Measurements from ENCODE around the gene LAMB1. TPM values are rescaled to one million over a fixed set of nuclear protein-coding genes. Genes with fewer than 3 reads are reported as not detected.
"Not testable (repeated sequence)": the region's sequence is repeated elsewhere in the genome, so short reads cannot be mapped to it uniquely, and the experiment has no call there.

Gene LAMB1
- polyA plus RNA-seq (ENCODE audit: insufficient read length in 4 of 4): 100 to 1,000 TPM; 588 to 715 (median 664) TPM

GRCh38 chr7:108002726-108003598 is at the start of gene LAMB1:
Gene LAMB1 (minus strand): TSS chr7:108003161. CDS start chr7:108002885, 276 bp downstream.
- DNase-seq (ENCODE audit: low read depth in 4 of 4, low spot score in 3 of 4): peak in 1 of 4 donors; percentile 62

DNA sequence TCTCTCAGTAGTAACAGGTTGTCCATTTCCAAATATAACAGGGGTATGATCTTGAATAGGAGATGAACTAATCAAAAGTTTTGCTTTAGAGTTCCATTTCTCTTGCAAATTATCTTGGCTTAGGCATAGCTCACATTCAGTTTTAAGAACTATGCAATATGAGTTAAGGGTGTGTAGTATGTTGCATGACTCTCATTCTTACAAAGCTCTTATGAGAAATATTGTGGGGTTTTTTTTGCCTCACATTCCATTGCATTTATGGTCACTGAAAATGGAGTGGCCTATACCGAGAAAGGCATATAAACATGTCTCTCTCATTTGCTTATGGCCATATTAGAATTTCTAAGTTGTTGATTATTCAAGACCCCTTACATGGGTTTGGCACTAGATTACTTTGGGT is 48.5 kb upstream of the LAMB1 start:
- no peak for DNase-seq (ENCODE audit: low read depth in 4 of 4, low spot score in 3 of 4)

DNA sequence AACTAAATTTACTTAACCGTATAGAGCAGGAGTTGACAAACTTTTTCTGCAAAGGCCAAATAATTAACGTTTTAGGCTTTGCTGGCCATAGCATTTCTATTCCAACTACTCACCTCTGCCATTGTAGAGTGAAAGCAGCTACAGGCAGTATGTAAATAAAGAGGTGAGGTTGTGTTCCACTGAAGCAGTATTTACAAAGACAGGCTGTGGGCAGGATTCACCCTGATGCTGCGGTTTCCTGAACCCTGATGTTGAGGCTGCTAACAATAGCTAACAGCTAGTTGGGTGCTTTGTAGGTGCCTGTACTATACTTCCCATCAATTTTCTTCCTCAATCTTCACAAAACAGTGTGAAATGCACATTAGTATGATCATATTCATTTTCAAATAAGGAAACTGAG is 47.0 kb upstream of the LAMB1 start:
- no peak for DNase-seq (ENCODE audit: low read depth in 4 of 4, low spot score in 3 of 4)

DNA sequence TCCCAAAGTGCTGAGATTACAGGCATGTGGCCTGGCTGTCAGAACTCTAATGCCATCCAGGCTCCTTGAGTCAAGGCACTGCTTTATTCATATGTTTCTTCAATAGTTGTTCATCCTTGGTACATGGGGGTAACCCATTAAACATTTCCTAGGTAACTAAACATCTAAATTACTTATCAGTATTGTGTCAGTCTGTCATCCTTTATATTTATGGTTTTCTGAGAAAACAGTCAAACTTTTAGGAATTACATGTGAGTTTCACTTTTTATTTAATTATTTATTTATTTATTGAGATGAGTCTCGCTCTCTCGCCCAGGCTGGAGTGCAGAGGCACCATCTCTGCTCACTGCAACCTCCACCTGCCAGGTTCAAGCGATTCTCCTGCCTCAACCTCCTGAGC is 45.5 kb upstream of the LAMB1 start:
- no peak for DNase-seq (ENCODE audit: low read depth in 4 of 4, low spot score in 3 of 4)

GRCh38 chr7:108046952-108047506 is 44.1 kb upstream of the LAMB1 start:
- no peak for DNase-seq (ENCODE audit: low read depth in 4 of 4, low spot score in 3 of 4)

- no peak for DNase-seq (ENCODE audit: low read depth in 4 of 4, low spot score in 3 of 4)
These were observed 42.7 kb upstream of the LAMB1 start for GRCh38 chr7:108045669-108046068.

GRCh38 chr7:108045154-108045553 is 42.2 kb upstream of the LAMB1 start:
- no peak for DNase-seq (ENCODE audit: low read depth in 4 of 4, low spot score in 3 of 4)

DNA sequence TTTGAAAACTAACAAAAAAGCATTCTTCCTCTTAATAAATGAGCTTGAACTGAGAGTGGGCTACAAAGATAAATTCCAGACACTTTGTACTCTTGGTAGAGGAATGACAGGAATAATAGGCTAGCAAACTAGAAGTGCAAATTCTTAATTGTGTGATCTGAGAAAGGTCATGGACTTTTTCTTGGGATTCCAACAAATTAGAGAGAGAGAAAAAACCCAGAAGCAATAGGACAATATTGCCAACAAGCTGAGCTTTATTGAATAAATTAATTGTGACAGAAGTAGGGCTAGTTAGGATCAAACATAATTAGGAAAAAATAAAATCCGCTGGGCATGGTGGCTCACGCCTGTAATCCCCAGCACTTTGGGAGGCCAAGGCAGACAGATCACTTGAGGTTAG is 41.4 kb upstream of the LAMB1 start:
- no peak for DNase-seq (ENCODE audit: low read depth in 4 of 4, low spot score in 3 of 4)

DNA sequence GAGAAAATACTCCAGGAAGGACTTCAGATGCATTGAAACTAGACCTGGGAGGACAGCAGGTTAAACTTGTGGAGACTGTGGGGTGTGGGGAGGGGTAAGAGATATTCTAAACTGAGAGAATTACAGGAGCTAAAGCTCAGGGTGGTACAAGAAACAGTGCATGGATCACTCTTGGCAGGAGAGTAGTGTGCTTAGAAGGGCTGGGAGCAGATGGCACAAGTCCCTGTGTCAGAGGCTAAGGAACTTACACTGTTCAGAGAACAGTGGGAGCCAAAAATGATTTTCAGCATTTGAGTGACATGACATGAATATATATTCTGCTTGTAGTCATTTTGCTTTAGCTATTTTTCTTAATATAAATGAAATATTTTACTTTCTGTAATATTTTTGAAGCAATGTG is 36.0 kb upstream of the LAMB1 start:
- no peak for DNase-seq (ENCODE audit: low read depth in 4 of 4, low spot score in 3 of 4)

GRCh38 chr7:108037741-108038140 is 34.8 kb upstream of the LAMB1 start:
- DNase-seq (ENCODE audit: low read depth in 4 of 4, low spot score in 3 of 4): no peak

GRCh38 chr7:108037140-108037539 is 34.2 kb upstream of the LAMB1 start:
- DNase-seq (ENCODE audit: low read depth in 4 of 4, low spot score in 3 of 4): no peak

DNA sequence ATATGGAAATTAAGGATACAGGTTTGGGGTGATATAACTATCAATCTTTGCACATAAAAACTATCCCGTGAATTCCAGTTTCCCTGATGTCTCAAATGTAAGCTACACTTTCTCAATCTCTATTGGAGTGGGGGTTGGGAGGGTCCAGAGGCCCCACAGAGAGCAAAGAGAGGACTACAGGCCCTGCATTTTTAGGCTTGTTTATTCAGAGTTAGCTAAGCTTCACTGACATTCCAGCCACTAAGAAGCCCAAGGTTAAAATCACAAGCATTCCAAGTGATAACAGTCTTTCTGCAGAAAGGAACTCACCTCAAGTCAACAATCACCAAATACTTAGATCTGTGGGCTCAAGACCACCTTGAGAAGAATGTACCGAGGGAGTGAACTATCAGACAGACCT is 31.6 kb upstream of the LAMB1 start:
- no peak for DNase-seq (ENCODE audit: low read depth in 4 of 4, low spot score in 3 of 4)

DNA sequence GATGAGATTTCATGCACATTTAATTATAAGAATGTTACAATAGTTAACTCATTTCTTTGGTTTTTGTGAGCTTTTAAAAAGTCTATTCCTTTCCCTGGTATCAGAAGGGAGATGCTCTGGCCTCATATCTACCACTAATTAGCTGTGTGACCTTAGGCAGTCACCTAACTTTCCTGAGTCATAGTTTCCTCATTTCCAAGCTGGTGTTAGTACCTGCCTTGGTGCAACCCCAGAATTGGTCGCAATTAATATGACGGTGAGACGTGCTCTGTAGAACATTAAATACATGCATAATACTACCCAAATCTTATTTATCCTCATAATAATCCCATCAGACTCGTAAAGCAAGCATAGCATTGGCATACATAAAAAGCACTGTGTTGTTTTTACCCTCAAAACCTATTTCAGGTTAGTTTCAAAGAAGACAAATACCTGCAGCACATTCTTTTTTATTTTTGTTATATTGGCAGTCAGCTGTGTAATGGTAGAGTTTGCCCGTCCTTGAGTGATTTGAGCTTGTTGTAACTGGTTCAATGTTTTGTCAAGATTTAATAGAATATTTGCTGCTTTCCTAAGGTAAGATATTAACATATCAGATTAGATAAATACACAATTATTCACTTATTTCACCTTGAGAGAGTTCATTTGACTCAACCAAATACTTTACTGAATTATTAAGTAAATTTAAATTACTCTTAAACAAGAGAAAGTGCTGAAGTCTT is 31.0 kb upstream of the LAMB1 start:
- DNase-seq (ENCODE audit: low read depth in 4 of 4, low spot score in 3 of 4): no peak

DNA sequence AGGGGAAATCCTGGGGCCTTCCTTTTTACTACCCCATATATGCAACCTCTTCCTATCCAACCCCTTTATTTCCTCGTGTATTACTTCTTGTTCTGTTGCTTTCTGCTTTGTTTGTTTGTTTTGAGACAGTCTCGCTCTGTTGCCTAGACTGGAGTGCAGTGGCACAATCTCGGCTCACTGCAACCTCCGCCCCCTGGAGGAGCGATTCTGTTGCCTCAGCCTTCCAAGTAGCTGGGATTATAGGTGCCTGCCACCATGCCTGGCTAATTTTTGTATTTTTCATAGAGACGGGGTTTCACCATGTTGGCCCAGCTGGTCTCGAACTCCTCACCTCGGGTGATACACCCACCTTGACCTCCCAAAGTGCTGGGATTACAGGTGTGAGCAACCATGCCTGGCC is 30.3 kb upstream of the LAMB1 start:
- DNase-seq (ENCODE audit: low read depth in 4 of 4, low spot score in 3 of 4): not testable (repeated sequence)

- DNase-seq (ENCODE audit: low read depth in 4 of 4, low spot score in 3 of 4): no peak
These were observed 27.6 kb upstream of the LAMB1 start for GRCh38 chr7:108030516-108030915.

- no peak for DNase-seq (ENCODE audit: low read depth in 4 of 4, low spot score in 3 of 4)
These were observed 26.1 kb upstream of the LAMB1 start for GRCh38 chr7:108029034-108029433.

GRCh38 chr7:108028111-108028510 is 25.1 kb upstream of the LAMB1 start:
- no peak for DNase-seq (ENCODE audit: low read depth in 4 of 4, low spot score in 3 of 4)

- no peak for DNase-seq (ENCODE audit: low read depth in 4 of 4, low spot score in 3 of 4)
These were observed 24.3 kb upstream of the LAMB1 start for GRCh38 chr7:108027239-108027638.

- no peak for DNase-seq (ENCODE audit: low read depth in 4 of 4, low spot score in 3 of 4)
These were observed 23.7 kb upstream of the LAMB1 start for GRCh38 chr7:108026647-108027046.

DNA sequence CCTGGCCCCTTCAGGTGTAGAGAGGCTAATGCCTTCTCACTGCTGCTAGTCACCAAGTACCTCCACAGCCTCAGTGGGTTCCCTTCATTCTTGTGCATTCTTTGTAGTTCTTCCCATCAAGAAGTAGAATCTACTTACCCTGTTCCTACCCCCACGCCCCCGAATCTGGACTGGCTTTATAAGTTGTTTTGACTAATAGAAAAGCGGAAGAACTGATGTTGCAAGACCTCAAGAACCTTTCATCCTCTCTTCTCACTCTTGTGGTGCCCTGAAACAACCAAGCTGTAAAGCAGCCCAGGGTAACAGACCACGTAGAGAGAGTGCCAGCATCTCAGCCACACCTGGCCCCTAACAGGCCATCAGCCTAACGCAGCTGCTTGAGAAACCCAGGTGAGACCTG is 23.2 kb upstream of the LAMB1 start:
- no peak for DNase-seq (ENCODE audit: low read depth in 4 of 4, low spot score in 3 of 4)

GRCh38 chr7:108024538-108024937 is 21.6 kb upstream of the LAMB1 start:
- DNase-seq (ENCODE audit: low read depth in 4 of 4, low spot score in 3 of 4): no peak

- no peak for DNase-seq (ENCODE audit: low read depth in 4 of 4, low spot score in 3 of 4)
These were observed 17.6 kb upstream of the LAMB1 start for GRCh38 chr7:108020585-108020984.
